HepG2 (cell line): ENCODE data around the gene AMBRA1.

ENCODE experiments used
- CHD2 ChIP-seq: IDR thresholded peaks from 2 replicates; pipeline ENCODE4 v1.6.1; 2011; ENCODE audit warnings: low read depth, low read length, improper control_type of control experiment
- CREM ChIP-seq, 2 experiments: sonication (generic) in 1 of 2; formaldehyde crosslinking in 1 of 2; IDR thresholded peaks; 2 replicates each; pipeline versions ENCODE4 v1.4.0 to v1.6.1; 2016 to 2020; ENCODE audit warnings: antibody characterized with exemption in 1 of 2, mild to moderate bottlenecking in 1 of 2, missing genetic modification reagents in 1 of 2
- FOXP1 ChIP-seq, 2 experiments: fragments of 450-650 bp in 1 of 2; IDR thresholded peaks; 2 replicates each; pipeline ENCODE4 v1.6.1; 2017 to 2018; ENCODE audit warnings: antibody characterized with exemption in 1 of 2
- GATAD1 ChIP-seq: IDR thresholded peaks from 2 replicates; pipeline ENCODE4 v1.6.1; 2016; ENCODE audit warnings: missing genetic modification reagents, missing compliant biosample characterization
- NCOA1 ChIP-seq: sonication (generic); formaldehyde crosslinking; IDR thresholded peaks from 2 replicates; pipeline ENCODE4 v1.9.0; 2021; ENCODE audit warnings: missing genetic modification reagents
- POLR2A ChIP-seq, 2 experiments: IDR thresholded peaks; 2 replicates each; pipeline ENCODE4 v1.6.1; 2011; ENCODE audit warnings: low read depth in 2 of 2, low read length in 2 of 2, mild to moderate bottlenecking in 1 of 2, moderate library complexity in 1 of 2; ENCODE audit not compliant: insufficient read depth in 1 of 2
- ZFP82 ChIP-seq: sonication (generic); formaldehyde crosslinking; IDR thresholded peaks from 2 replicates; pipeline ENCODE4 v1.5.1; 2020; ENCODE audit warnings: mild to moderate bottlenecking, missing genetic modification reagents, borderline replicate concordance
- TF ChIP-seq, protein P1 (sequence below): sonication (generic); formaldehyde crosslinking; IDR thresholded peaks from 2 replicates; pipeline ENCODE4 v1.5.0; 2020; ENCODE audit warnings: mild to moderate bottlenecking, missing genetic modification reagents, moderate library complexity
- TF ChIP-seq, protein P2 (sequence below): IDR thresholded peaks from 2 replicates; pipeline ENCODE4 v1.6.1; 2012; ENCODE audit warnings: inconsistent platforms
- TF ChIP-seq, protein P3 (sequence below): IDR thresholded peaks from 2 replicates; pipeline ENCODE4 v1.6.1; 2016

DNA sequence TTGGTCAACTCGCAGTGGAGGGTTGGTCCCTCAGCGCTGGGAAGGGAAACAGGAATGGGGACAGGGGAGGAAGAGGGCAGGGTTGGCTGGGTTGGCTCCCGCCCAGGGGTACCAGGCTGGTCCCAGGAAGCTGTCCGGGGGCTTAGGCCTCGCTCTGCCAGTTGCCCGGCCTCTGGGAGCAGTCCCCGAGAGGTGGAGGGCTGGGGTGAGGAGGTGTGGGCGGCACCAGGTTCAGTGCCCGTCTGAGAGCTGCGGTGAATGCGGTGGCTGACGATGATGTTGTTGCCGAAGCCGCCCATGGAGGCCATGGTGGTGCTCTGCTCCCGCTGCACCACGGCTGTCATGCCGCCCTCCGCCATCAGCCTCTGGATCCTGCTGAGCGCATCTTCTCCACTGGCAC, 196.3 kb downstream of the AMBRA1 start:
- TF ChIP-seq POLR2A (IDR thresholded peaks at IDR 0.05; ENCODE audit: insufficient read depth in 1 of 2, low read depth in 2 of 2, low read length in 2 of 2) (no peak), NCOA1 (no peak), ZFP82 (no peak), GATAD1 (CRISPR knock-in tag) (no peak), CHD2 (no peak), FOXP1 (IDR thresholded peaks at IDR 0.05) (no peak), FOXP1 (CRISPR knock-in tag; IDR thresholded peaks at IDR 0.05) (no peak), CREM (IDR thresholded peaks at IDR 0.05) (no peak), CREM (CRISPR knock-in tag; IDR thresholded peaks at IDR 0.05) (no peak)
- TF ChIP-seq, protein P1, sequence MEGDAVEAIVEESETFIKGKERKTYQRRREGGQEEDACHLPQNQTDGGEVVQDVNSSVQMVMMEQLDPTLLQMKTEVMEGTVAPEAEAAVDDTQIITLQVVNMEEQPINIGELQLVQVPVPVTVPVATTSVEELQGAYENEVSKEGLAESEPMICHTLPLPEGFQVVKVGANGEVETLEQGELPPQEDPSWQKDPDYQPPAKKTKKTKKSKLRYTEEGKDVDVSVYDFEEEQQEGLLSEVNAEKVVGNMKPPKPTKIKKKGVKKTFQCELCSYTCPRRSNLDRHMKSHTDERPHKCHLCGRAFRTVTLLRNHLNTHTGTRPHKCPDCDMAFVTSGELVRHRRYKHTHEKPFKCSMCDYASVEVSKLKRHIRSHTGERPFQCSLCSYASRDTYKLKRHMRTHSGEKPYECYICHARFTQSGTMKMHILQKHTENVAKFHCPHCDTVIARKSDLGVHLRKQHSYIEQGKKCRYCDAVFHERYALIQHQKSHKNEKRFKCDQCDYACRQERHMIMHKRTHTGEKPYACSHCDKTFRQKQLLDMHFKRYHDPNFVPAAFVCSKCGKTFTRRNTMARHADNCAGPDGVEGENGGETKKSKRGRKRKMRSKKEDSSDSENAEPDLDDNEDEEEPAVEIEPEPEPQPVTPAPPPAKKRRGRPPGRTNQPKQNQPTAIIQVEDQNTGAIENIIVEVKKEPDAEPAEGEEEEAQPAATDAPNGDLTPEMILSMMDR (CRISPR knock-in tag): no peak
- TF ChIP-seq, protein P2, sequence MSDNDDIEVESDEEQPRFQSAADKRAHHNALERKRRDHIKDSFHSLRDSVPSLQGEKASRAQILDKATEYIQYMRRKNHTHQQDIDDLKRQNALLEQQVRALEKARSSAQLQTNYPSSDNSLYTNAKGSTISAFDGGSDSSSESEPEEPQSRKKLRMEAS: no peak
- TF ChIP-seq, protein P3, sequence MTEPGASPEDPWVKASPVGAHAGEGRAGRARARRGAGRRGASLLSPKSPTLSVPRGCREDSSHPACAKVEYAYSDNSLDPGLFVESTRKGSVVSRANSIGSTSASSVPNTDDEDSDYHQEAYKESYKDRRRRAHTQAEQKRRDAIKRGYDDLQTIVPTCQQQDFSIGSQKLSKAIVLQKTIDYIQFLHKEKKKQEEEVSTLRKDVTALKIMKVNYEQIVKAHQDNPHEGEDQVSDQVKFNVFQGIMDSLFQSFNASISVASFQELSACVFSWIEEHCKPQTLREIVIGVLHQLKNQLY (CRISPR knock-in tag): no peak
